NCI-H146 treated with DMSO at 0.1 percent for 48 hours (cell line): ENCODE results near the gene KRT78.
A peak's percentile ranks its signal among the peaks of the same experiment; 100 is the strongest.

Source experiments
- DNase-seq: peaks from one replicate; lab custom pipeline; 2025; ENCODE audit not compliant: unreplicated experiment; lab: John Stamatoyannopoulos, UW

Gene KRT78

GRCh38 chr12:52824741-52825410 is 23.9 kb downstream of the KRT78 start:
- DNase-seq = no peak

GRCh38 chr12:52823761-52824450 is 24.9 kb downstream of the KRT78 start:
- DNase-seq = no peak

GRCh38 chr12:52822771-52823510 is 25.9 kb downstream of the KRT78 start:
- no peak for DNase-seq

DNA sequence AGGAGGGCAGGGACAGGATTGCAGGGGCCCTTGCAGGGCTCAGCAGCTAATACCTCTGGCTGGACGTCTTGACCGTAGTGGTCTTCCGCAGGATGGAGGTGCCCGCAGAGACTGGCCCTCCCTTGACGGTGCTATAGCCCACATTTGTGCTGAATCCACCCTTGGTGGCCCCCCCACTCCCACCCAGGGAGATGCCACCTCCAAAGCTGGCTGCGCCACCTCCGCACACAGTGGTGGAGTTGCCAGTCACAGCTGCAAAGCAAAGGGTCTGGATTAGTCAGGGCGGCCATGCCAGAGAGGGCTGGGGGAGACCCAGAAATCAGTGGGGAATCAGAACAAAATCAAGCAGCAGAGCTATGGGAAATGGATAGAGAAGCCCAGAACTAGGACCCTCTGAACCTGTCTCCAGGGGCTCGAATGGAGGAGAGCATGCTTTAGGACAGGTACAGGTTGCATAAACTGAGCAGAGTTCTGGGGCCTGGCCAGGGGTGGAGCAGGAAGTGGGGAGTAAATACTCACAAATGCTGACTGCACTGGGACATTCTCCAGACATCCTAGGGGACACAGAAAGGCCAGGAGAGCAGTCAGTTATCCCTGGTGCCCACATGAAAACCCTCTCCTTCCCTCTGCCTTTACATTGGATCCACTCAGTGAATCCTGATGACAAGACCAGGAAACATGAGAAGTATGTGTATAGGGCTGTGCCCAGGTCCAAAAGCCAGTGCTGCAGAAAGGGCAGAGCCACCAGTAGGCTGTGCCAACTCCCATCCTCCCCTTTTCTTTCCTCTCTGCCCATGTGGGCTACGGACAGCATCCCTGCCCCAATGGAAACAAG is 26.8 kb downstream of the KRT78 start:
- DNase-seq = no peak

DNA sequence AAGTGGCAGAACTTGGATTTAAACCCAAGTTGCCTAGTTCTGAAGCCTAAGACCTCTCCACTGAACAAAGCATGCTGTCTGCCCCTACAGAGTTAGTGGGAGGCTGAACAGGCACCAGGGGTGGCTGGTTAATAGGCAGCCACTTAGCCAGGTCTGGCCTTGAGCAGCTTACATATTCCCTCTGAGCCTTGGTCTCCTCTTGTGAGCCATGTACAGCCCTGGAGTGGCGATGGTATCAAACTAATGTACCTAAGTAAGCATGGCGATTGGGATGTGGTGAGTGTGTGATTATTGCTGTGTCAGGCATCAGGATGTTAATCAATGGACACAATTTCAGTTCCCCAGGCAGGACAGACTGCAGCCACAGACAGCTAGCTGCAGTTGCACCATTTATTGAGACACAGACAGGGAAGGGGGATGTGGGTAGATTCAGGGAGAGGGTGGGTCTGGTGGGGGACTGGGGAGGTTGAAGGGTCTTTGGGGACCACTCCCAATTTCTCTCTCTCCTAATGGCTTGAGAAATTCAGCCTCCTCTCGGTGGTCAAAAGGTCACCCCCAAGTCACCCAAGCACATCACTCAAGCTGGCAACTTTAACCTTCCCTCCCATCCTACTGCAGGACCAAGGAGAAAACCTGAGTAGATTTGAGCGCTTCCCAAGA is 27.6 kb downstream of the KRT78 start:
- no peak for DNase-seq

GRCh38 chr12:52820521-52820920 is 28.3 kb downstream of the KRT78 start:
- DNase-seq = no peak

GRCh38 chr12:52819731-52820510 is 28.9 kb downstream of the KRT78 start:
- no peak for DNase-seq

GRCh38 chr12:52818887-52819420 is 29.8 kb downstream of the KRT78 start:
- DNase-seq = no peak

GRCh38 chr12:52818388-52818787 is 30.4 kb downstream of the KRT78 start:
- peak; percentile 75 for DNase-seq

GRCh38 chr12:52817699-52818238 is 31.0 kb downstream of the KRT78 start:
- DNase-seq = no peak

DNA sequence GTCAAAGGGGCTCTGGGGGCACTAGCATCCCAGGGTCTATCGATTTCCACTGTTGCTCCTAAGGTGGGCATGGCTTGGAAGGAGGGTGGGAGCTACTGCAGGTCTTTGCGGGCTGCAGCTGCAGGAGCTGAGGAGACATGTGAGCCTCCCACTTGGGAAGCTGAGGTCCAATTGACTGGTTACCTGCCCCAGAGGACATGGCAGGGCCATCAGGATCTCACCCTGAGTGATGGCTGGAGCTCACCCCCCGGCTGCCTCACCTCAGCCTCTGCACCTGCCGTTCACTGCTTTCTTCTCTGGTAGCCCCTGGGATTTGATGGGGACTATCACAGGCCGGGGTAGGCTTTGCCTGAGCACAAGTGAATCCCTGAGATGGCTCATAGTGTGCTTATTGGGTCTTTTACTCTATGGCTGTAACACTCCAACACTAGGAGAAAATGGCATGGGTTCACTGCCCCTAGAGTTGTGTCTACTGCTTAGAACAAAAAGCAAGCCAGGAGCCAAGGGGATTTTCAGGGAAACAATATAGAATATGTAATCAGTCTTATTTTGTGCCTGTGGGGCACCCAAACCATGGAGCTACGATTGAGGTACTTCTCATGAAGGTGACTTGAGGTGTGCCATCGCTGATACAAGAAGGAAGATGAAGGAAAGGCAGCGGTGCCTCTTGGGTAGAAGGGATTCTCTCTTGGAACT is 31.6 kb downstream of the KRT78 start:
- no peak for DNase-seq

GRCh38 chr12:52815676-52816588 is 32.9 kb downstream of the KRT78 start:
- no peak for DNase-seq

GRCh38 chr12:52815161-52815560 is 33.6 kb downstream of the KRT78 start:
- DNase-seq = no peak

GRCh38 chr12:52814710-52815155 is 34.1 kb downstream of the KRT78 start:
- DNase-seq = no peak

- DNase-seq = no peak
Observed at GRCh38 chr12:52813885-52814709, 34.7 kb downstream of the KRT78 start, which contains the start of gene KRT4. TSS of gene KRT4 (minus strand) at chr12:52814116. CDS start at chr12:52814058, 58 bp downstream.

GRCh38 chr12:52813203-52813819 is 35.5 kb downstream of the KRT78 start:
- DNase-seq = no peak
